DMS153 treated with DMSO at 0.1 percent for 48 hours (cell line): ENCODE results near the gene FBXO34.
"Not testable (repeated sequence)": the region's sequence is repeated elsewhere in the genome, so short reads cannot be mapped to it uniquely, and the experiment has no call there.

Experiments used
- DNase-seq: peaks from one replicate; lab custom pipeline; 2025; ENCODE audit not compliant: unreplicated experiment; lab: John Stamatoyannopoulos, UW

The FBXO34 gene

DNA sequence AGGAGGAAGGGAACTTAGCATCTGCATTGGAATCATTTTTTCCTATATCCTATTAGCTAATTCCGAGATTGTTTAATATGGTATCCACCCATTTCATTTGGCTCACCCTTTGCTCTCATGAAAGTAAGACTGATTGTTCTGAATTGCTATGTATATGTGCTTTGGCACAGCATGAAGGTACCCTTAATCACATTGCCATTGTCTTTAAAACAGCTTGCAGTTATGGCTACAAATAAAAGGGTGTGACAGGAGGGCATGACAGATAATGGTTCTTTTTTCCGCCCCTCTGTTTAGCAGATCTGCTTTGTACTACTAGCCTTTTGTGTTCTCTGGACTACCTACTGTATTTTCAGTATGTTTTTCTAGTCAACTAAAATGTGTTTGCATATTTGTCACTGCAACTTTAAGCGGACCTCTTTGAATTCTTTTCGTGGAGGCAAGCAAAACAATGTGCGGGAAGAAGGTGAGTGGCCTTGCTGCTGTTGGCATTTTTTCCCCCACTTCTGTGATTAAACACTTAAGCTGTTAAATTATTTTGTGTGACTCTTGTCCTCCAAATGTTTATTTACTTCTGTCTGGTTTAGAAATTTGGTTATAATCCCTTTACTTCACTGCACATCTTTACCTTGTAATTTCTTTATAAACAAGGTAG lies 35.8 kb downstream of the FBXO34 start:
- DNase-seq, result no peak

DNA sequence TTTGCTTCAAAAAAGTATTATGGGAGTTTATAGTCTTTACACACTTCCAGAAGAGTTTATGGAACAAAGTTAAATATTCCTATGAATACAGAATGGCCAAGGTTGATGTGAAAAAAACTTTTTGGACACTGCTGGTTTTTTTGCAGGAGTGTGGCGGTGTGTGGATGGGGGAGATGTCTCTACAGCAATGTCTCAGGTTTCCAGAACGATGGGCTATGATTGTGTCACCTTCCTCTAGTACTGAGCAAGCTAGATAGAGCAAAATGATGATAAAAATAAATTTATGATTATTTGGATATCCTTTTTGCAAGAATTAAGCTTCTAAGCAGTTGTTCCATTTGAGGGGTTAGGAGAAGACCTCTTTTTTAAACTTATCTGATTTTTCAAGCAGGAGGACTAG lies 37.9 kb downstream of the FBXO34 start:
- DNase-seq, result no peak

DNA sequence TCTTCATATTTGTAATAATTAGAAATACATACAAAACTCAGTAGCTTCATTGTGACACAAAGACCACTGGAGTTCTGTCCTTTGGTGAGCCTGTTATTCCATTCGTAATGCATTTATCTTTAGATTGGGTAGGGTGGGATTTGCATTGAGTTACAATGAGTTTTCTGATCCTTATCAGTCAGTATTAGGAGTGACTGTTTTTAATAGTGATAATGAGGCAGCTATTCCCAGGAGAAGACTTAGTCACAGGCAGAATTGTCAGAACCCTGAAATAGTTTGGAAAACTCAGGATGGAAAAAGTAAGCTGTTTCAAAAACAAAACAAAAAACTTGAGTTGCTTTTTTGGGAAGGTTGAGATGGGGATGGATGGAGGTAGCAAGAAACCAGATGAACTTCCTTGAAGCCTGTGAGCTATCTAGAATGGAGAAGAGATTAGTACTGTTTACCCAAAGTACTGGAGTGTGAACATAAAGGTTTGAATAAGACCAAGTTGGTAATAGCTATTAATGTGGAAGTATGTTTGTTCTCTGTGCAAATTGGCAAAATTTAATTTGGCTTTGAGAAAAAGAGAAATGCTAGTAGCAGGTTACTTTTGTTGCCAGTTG lies 38.6 kb downstream of the FBXO34 start:
- no peak for DNase-seq

DNA sequence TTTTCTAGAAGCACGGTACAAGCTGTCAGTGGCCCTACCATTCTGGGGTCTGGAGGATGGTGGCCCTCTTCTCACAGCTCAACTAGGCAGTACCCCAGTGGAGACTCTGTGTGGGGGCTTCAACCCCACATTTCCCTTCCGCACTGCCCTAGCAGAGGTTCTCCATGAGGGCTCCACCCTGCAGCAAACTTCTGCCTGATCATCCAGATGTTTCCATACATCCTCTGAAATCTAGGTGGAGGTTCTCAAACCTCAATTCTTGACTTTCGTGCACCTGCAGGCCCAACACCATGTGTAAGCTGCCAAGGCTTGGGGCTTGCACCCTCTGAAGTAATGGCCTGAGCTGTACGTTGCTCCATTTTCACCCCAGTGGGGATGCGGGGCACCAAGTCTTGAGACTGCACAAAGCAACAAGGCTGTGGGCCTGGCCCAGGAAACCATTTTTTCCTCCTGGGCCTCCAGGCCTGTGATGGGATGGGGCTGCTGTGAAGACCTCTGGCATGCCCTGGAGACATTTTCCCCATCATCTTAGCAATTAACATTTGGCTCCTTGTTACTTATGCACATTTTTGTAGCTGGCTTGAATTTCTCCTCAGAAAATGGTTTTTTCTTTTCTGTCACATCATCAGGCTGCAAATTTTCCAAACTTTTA lies 41.3 kb downstream of the FBXO34 start:
- not testable (repeated sequence) for DNase-seq

DNA sequence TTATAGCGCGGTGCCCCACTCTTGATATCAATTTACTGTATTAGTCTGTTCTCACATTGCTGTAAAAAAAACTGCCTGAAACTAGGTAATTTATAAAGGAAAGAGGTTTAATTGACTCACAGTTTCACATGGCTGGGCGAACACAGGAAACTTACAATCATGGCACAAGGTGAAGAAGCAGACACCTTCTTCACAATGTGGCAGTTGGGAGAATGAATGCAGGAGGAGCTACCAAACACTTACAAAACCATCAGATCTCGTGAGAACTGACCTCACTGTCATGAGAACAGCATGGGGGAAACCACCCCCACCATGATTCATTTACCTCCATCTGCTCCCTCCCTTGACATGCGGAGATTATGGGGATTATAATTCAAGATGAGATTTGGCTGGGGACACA lies 42.3 kb downstream of the FBXO34 start:
- DNase-seq, result no peak

DNA sequence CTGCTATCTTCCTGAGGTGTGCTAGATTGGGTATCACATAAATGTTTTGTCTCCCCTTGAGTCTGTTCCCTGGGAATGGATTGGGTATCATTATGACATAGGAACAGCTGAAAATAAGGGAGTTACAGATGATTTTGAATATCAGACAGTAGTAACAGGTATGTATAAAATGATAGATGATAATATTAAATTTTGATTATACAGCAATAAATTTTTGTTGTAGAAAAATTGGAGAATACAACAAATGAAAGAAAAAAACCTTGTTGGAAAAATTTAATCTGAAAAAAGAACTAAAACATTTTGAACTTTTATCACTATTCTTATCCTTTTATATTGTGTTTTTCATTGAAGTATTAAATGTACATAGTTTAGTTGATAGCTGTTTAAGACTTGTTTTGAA lies 43.2 kb downstream of the FBXO34 start:
- DNase-seq, result no peak

DNA sequence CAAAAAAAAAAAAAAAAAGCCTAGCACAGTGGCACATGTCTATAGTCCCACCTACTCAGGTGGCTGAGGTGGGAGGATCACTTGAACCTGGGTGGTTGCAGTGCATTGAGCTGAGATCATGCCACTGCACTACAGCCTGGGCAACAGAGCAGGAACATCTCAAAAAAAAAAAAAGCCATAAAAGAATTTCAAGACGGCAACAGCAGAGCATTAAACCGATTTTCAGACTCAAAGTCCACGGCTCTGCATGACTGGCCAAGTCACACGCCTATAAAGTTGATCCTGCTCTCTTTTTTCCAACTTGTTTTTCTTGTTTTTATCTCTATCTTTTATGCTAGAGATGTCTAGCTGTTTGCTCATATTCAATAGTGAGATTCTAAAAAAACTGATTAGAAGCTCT lies 45.3 kb downstream of the FBXO34 start:
- no peak for DNase-seq

DNA sequence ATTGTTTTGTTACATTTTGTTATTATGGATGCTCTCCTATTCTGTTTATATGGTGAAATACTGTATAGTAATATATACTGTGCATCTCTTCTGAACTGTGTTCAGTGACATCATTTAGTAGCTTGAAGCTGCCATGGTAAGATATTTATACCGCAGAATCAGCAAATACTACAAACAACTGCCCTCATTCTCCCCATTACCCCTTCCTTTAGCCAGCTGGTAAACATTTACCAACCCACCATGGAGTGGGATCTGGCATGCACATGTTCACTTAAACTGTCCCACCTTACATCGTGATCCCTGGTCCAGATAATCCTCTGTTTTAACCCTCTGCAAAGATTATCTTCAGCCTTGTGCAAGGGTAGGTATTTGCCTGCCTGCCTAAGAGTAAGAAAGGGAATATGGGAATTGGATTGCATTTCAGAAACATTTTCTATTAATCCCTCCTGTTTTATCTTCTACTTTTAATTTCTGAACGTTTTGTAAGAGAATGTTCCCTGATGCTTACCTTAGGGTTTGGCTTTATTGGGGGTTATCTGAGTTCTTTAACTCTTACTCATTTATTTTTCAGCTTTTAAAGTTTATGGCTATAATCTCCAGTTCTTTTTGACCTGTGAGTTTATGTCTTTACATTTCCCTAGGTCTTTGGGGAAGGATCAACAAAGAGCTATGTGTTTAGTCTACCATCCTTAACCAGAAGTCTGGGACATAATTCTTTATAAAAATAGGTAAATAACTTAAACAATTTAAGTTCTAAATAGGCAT lies 46.5 kb downstream of the FBXO34 start:
- no peak for DNase-seq

DNA sequence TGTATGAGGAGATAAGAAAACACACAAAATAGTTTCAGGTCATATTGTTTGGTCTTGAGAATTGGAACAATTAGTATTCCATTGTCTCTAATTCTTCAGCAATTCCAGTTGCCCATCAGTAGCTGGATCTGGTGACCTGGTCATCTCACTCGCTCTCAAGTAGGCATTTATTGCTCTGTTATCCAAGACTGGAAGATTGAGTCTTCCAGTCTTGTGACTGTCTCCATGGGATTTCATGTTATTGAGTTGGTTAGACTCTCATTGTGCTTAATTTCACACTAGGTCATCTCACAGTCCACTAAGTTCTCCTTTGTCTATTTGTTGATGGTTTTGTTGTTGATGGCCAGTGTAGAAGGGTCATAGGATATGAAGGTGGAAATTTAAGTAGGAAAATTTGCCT lies 47.5 kb downstream of the FBXO34 start:
- DNase-seq, result no peak

DNA sequence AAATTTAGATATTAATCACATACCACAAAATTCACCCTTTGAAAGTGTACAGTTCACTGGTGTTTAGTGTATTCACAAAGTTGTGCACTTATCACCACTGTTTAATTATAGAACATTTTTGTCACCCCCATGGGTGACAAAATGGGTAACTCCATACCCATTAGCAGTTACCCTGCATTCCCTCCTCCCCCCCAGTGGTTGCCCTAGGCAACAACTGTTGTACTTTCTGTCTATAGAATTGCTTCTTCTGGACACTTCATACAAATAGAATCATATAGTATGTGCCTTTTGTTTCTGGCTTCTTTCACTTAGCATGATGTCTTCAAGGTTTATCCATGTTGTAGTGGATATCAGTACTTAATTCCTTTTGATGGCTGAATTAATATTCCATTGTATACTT lies 52.7 kb downstream of the FBXO34 start:
- DNase-seq, result no peak

DNA sequence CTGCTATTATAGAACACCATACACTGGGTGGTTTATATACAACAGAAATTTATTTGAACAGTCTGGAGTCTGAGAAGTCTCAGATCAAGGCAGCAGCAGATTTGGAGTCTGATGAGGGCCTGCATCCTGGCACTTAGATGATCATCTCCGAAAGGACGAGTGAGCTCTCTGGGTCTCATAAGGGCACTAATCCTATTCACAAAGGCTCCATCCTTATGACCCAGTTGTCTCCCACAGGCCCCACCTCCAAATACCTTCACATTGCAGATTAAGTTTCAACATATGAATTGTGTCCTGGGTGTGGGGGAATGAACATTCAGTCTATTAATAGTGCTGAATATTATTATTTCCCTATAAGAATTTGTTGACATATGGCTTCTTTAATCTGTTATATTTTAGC lies 53.6 kb downstream of the FBXO34 start:
- DNase-seq, result no peak

DNA sequence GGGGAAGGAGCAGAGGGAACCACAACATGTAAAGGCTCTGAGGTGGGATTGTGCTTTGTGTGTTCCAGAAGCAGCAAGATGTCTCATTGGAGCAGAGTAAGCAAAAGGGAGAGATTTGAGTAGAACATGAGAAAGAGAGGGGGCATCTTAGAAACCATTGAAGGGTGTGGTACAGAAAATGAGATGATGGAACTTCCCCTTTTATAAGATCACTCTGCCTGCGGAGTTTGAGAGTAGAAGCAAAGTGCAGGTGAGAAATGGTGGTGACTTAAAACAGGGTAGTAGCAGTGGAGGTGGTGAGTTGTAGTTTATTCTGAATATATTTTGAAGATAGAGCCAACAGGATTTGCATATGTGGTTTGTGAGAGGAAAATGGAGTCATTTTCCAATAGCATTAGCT lies 56.0 kb downstream of the FBXO34 start:
- DNase-seq, result no peak

DNA sequence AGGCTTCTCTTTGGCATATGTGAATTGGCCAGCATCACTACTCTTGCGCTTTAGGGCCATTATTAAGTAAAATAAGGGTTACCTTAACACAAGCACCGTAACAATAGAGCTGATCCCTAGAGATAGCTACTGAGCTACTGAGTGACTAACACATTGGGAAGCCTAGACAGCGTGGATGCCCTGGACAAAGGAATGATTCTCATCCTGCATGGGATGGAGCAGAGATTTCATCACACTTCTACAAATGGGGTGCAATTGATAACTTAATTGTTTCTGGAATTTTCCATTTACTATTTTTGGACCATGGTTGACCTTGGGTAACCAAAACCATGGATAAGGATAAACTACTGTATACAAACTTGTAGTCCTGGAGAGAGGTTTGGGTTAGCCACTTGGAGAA lies 57.1 kb downstream of the FBXO34 start:
- no peak for DNase-seq

DNA sequence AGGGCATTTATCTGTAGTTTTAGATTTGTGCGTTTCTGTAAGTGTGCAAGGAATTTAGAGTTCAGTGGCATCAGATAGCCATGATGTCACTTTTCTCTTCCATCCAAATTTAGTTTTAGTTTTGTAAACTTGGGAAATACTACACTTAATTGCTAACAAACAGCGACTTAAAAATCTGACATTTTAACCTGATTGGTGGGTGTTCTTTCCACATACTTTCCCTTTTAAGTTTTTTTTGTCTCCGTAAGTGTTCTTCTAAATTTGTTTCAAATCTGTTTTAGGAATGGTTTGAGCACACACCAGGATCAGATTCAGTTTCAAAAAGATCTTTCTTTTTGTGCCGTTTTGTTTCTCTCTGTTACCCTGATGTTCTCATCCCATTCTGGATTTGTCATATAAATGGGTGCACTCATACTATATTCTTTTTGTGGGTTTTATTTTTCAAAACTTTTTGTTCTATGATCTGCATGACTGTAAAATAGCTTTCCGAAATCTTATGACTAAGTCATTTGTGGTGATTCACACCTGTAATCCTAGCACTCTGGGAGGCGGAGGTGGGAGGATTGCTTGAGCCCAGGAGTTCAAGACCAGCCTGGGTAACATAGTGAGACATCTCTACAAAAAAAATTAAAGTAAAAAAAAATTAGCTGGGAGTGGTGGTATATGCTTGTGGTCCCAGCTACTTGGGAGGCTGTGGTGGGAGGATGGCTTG lies 58.9 kb downstream of the FBXO34 start:
- DNase-seq, result no peak

DNA sequence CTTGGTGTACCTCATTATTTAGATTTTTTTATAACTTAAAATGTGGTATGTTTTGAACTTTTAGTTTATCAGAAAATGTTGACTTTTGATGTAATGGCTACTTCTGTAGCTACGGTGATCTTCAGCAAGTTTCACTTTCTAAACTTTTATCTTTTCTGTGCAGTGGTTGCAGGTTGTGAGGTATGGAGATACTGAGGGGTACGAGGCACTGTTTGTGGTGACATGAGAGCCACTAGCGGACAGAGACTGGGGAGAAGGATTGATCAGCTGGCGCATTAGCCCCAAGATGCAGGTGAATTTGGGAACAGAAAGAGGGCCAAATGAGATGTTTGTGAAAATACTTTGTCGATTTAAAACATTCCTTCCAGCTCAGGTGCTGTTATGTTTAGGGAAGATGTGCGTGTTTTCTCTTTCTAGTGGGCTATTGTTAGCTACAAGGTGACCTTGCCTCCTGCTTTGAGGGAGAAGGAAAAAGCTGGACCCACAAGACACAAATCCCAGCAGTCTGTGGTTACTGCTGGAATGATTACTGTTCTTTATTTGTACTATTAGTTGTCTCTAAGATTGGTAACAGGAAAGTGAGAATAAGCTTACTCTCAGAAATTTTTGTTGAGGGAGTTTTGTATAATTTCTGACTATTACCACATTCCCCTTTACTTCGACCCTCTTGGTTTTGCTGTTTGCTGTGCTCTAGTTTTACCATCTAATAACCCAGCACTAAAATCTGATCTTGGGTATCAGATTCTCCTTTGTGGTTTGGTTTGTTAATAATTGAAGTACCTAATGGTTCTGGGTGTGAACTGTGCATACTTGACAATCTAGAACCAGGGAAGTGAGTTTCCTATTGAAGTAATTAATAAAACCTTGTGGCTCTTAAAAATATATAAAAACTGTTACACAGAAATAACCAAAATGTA lies 61.7 kb downstream of the FBXO34 start:
- no peak for DNase-seq

DNA sequence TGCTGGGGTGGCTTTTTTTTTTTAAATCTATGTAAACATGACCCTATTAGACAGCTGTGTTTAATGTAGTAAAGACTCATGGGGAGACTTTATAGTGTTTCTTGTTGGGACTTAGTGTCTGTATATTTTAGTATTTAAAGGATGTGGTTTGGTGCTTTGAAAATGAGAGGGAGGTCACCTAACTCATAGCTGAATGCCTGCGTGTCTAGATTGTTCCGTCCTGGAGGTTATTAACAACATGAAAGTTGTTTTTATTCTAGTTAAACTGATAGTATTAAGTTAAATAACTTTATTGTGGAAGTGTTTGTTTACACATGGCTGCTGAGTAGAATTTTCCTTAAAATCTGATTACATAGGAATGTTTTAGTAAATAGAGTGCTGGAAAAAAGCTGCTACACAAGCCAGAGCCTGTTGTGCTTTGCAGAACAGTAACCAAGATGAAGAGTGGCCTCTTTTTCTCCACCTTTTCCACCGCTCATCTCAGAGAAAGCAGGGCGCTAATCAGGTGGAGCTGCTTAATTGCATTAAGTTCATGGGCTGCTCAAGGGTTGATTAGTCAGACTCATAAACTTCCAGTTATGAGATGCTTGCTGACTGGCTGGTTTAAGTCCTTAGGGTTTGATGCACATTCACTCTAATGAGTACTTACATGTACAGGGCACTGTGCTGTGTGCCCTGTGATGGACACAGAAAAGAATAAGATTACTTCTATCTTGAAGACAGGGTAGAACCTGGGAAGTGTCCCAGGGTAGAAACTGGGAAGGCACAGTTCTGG lies 62.7 kb downstream of the FBXO34 start:
- no peak for DNase-seq

DNA sequence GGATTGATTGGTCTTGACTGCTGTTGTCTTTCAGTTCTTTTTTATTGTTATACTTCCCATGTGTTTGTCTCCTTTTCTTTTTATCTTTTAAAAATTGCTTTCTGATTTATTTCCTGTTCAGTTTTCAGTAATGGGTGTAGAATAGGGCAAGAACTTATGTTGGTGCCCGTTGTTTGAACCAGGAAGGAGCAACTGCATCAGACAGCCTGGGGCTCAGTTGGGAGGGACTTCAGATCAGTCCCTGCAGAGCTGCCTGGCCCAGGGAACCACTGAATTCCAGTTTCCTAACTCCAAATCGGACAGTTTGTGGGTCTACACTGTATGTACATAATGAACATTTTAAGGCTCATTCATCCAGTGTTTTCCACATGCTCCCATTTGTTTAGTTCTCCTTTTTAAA lies 64.9 kb downstream of the FBXO34 start:
- DNase-seq, result no peak

DNA sequence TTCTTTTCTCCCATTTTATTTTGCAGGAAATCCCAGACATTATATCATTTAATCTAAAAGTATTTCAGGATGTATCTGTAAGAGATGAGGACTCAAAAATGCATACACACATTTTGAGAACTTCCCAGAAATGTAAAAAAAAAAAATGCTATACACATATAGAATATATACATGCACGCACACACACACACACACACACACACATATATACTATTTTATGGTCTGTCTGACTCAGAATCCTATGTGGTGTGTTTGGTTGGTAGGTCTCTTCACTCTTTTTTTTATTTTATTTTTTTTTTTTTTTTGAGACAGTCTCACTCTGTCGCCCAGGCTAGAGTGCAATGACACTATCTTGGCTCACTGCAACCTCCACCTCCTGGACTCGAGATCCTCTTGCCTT lies 65.5 kb downstream of the FBXO34 start:
- DNase-seq, result no peak

DNA sequence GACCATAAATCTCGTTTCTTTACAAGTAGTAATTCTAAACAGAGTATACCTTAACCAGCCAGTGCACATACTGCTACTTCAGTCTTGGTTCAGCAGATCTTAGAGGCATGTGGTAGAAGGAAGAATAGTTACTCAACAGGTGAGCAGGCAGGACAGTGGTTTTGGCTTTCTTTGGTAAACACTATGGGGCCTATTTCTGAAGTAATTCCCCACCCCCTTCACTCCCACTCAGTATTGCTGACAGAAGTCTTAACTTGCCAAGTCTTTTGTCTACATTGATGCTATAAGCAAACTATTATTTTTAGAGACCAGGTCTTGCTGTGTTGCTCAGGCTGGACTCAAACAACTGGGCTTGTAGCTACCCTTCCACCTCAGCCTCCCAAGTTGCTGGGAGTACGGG lies 68.5 kb downstream of the FBXO34 start:
- DNase-seq, result no peak

DNA sequence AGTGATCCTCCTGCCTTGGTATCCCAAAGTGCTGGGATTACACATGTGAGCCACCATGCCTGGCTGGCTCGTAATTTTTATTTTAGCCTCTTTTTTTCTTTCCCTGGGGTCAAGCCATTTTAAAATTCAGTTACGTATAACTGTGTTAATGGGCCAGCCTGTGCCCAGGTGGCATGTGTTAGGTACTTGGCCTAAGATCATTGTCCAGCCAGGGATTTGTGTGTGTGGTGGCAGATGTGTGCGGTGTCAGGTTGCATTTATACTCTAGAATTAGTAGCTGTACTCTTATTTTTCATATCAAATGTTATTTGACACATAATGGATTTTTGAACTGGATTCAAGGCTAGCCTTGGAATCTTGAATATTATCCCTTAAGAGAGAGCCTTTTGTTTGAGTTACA lies 69.3 kb downstream of the FBXO34 start:
- no peak for DNase-seq
